Gastrocnemius medialis (tissue), 4 donors: ENCODE results near the gene LDLRAD4.

ENCODE experiments used
- POLR2A ChIP-seq, 2 donors: fragments of 450-650 bp; IDR thresholded peaks; one replicate each; pipeline ENCODE4 v1.6.1; 2017; ENCODE audit warnings: antibody characterized with exemption in 2 of 2, mild to moderate bottlenecking in 2 of 2, moderate library complexity in 2 of 2
- TF ChIP-seq, protein P1 (sequence below), 5 experiments: fragments of 450-650 bp in 3 of 5; fragments of 200-600 bp in 2 of 5; sonication (generic) in 2 of 5; IDR thresholded peaks in 4 of 5; conservative IDR thresholded peaks in 1 of 5; 1 replicate in 4 of 5; 2 replicates in 1 of 5; pipeline ENCODE4 v1.5.1; 2016 to 2019; ENCODE audit warnings: antibody characterized with exemption in 5 of 5, mild to moderate bottlenecking in 3 of 5, moderate library complexity in 3 of 5

DNA sequence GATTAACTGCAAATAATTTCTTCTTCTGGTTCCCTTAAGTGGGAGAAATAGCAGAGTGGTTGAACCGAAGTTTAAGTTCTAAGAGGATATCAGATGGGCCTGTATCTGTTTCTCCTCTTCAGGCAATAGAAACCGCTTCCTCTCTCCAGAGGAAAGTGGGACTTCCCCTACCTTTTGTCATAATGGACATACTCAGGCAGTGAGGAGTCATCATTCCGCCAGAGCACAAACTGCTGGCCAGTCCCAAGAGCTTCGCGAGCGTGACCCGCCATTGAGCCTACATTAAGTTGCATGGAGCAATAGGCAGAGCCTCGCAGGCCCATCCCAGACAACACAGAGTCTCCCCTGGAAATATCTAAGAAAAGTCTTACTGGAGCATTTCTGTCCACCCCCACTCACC, 158.9 kb downstream of the LDLRAD4 start:
- TF ChIP-seq, protein P1, sequence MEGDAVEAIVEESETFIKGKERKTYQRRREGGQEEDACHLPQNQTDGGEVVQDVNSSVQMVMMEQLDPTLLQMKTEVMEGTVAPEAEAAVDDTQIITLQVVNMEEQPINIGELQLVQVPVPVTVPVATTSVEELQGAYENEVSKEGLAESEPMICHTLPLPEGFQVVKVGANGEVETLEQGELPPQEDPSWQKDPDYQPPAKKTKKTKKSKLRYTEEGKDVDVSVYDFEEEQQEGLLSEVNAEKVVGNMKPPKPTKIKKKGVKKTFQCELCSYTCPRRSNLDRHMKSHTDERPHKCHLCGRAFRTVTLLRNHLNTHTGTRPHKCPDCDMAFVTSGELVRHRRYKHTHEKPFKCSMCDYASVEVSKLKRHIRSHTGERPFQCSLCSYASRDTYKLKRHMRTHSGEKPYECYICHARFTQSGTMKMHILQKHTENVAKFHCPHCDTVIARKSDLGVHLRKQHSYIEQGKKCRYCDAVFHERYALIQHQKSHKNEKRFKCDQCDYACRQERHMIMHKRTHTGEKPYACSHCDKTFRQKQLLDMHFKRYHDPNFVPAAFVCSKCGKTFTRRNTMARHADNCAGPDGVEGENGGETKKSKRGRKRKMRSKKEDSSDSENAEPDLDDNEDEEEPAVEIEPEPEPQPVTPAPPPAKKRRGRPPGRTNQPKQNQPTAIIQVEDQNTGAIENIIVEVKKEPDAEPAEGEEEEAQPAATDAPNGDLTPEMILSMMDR (IDR thresholded peaks at IDR 0.05 in 4 of 5, conservative IDR thresholded peaks at IDR 0.05 in 1 of 5) = no peak
- no peak for TF ChIP-seq POLR2A (IDR thresholded peaks at IDR 0.05)
